Left kidney (tissue), 8 donors: ENCODE results near the gene RMND5B. TPM values are rescaled to one million over a fixed set of nuclear protein-coding genes. Genes with fewer than 3 reads are reported as not detected.
"Not testable (repeated sequence)": the region's sequence is repeated elsewhere in the genome, so short reads cannot be mapped to it uniquely, and the experiment has no call there.

Source experiments
- DNase-seq: peaks from one replicate; pipeline ENCODE4 v3.0.0-alpha.2; 2013
- long read RNA-seq, 8 donors: transcript quantifications; one replicate each; lab custom pipeline, GENCODE V29; 2026
- polyA plus RNA-seq: library from polyadenylated mRNA; unstranded; fragments of 120-200 nt; gene quantifications from one replicate; pipeline ENCODE4 v1.2.1, GENCODE V29; 2013; ENCODE audit not compliant: insufficient read length

RMND5B gene, protein sequence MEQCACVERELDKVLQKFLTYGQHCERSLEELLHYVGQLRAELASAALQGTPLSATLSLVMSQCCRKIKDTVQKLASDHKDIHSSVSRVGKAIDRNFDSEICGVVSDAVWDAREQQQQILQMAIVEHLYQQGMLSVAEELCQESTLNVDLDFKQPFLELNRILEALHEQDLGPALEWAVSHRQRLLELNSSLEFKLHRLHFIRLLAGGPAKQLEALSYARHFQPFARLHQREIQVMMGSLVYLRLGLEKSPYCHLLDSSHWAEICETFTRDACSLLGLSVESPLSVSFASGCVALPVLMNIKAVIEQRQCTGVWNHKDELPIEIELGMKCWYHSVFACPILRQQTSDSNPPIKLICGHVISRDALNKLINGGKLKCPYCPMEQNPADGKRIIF
- polyA plus RNA-seq, result 30.6 TPM
- long read RNA-seq, donor 1, transcript RMND5B-201 (11 exons, 1,929 nt), result major isoform, 7 of 341 reads
- long read RNA-seq, donor 1, partial matches to known transcripts, result 32 of 341 reads
- long read RNA-seq, donor 1, other reads (novel, unspliced or antisense), result 298 of 341 reads
- long read RNA-seq, donor 2, partial matches to known transcripts, result 262 of 282 reads
- long read RNA-seq, donor 2, other reads (novel, unspliced or antisense), result 16 of 282 reads
- long read RNA-seq, donor 3, transcript RMND5B-201 (11 exons, 1,929 nt), result major isoform, 5 of 238 reads
- long read RNA-seq, donor 3, partial matches to known transcripts, result 11 of 238 reads
- long read RNA-seq, donor 3, other reads (novel, unspliced or antisense), result 220 of 238 reads
- long read RNA-seq, donor 4, partial matches to known transcripts, result 23 of 78 reads
- long read RNA-seq, donor 4, other reads (novel, unspliced or antisense), result 55 of 78 reads
- long read RNA-seq, donor 5, transcript RMND5B-201 (11 exons, 1,929 nt), result major isoform, 5 of 501 reads
- long read RNA-seq, donor 5, partial matches to known transcripts, result 458 of 501 reads
- long read RNA-seq, donor 5, other reads (novel, unspliced or antisense), result 36 of 501 reads
- long read RNA-seq, donor 6, partial matches to known transcripts, result 333 of 352 reads
- long read RNA-seq, donor 6, other reads (novel, unspliced or antisense), result 14 of 352 reads
- long read RNA-seq, donor 7, transcript RMND5B-201 (11 exons, 1,929 nt), result major isoform, 5 of 416 reads
- long read RNA-seq, donor 7, partial matches to known transcripts, result 395 of 416 reads
- long read RNA-seq, donor 7, other reads (novel, unspliced or antisense), result 12 of 416 reads
- long read RNA-seq, donor 8, partial matches to known transcripts, result 0 of 2 reads
- long read RNA-seq, donor 8, other reads (novel, unspliced or antisense), result 0 of 2 reads

- DNase-seq, result peak; percentile 81
Measured at GRCh38 chr5:178130576-178131445, at the start of gene RMND5B. TSS of gene RMND5B (plus strand) at chr5:178131014. CDS start at chr5:178138120, 7,106 bp downstream.

GRCh38 chr5:178081571-178082243, 49.1 kb upstream of the RMND5B start:
- DNase-seq, result no peak

DNA sequence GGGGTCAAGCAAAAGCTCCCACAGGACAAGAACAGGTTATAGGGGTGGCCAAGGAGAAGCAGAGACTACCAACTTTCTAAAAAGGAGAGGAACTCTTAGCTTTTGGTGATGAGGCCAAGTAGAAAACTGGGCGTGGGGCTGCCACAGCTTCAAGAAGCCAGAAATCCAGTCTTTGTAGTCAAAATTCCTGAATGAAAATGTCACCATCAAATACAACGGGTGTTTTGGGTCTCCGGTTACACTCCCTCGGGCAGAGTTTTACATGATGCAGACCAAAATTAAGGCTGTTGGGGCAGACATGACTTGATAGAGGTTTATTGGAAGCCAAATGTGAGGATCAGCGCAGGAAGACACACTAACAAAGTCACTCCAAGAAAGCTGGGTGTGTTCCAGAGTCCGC, 46.9 kb upstream of the RMND5B start:
- no peak for DNase-seq

GRCh38 chr5:178085316-178085715, 45.5 kb upstream of the RMND5B start:
- DNase-seq, result no peak

DNA sequence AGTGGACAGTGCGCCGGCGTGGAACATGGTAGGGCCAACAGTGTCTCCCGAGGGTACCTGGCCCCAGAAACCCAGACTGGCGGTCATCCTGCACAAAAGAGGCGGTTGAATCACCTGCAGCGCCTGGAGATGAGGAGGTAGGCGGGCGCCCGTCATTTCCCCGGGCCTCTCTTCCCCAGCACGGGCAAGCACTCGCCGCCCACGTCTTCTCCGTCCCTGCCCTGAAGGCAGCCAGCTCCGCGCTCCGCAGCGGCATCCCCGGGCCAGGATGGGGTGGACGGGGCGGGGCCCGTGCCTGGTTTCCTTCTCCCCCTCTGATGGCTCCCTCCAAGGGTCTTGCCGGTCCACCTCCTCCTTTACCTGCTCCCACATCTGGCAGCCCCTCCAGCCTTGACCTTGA, 44.5 kb upstream of the RMND5B start:
- DNase-seq, result no peak

DNA sequence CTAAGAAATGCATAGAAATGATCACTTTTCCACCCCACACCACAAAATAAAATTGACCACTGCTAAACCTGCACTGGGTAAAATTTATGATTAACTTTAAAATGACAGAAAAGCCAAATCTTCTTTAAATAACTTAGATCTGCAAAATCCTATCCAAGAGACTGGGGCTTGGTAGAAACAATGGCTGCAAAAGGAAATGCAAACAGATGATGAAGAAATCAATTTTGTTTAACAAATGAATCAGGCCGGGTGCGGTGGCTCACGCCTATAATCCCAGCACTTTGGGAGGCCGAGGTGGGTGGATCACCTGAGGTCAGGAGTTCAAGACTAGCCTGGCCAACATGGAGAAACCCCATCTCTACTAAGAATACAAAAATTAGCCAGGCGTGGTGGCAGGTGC, 43.6 kb upstream of the RMND5B start:
- not testable (repeated sequence) for DNase-seq

- DNase-seq, result no peak
Measured at GRCh38 chr5:178090856-178091255, 40.0 kb upstream of the RMND5B start.

- no peak for DNase-seq
Measured at GRCh38 chr5:178093134-178093533, 37.7 kb upstream of the RMND5B start.

GRCh38 chr5:178094345-178094744, 36.5 kb upstream of the RMND5B start:
- no peak for DNase-seq

DNA sequence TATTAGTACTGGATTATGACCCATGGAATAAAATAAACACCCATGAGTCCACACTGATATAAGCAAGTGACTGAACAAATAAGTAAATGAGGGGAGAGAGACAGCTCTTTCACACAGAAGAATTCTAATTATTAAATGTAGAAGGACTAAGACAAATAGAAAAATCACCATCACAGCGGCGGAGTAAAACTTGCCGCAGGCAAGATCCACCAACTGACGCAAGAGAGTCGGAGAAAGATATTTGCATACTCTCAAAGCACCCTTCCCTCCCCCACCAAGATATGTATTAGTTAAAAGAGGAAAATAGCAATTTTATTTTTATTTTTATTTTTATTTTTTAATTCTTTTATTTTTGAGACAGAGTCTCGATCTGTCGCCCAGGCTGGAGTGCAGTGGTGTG, 32.1 kb upstream of the RMND5B start:
- DNase-seq, result no peak

DNA sequence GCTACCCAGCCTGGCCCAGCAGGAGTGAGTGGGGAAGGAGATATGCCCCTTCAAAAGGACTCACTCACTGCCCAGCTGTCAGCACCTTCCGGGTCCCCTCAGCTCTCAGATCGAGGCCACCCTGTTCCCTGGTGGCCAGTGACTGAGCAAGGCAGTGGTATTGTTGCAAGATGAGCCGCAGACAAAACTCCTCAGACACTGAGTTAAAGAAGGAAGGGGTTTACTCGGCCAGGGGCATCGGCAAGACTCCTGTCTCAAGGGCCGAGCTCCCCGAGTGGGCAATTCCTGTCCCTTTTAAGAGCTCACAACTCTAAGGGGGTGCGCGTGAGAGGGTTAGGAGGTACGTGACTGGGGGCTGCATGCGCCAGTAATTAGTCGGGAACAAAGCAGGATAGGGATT, 27.2 kb upstream of the RMND5B start:
- DNase-seq, result no peak

DNA sequence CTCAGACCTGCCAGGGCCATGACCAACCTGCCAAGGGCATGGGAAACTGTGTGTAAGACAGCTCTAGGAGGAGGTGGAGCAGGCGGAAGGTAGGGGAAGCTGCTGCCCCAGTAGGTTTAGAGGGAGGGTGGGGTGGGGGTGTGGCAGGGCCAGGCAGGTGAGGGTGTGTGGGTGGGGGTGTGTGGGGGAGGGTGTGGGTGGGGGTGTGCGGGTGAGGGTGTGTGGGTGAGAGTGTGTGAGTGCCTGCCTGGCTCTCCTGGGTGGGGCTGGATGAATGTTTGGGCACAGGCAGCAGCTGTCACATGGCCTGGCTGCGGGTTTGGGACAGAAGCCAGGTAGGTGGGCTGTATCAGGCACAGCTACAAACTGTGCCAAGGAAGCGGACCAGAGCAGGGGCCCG, 26.3 kb upstream of the RMND5B start:
- no peak for DNase-seq

DNA sequence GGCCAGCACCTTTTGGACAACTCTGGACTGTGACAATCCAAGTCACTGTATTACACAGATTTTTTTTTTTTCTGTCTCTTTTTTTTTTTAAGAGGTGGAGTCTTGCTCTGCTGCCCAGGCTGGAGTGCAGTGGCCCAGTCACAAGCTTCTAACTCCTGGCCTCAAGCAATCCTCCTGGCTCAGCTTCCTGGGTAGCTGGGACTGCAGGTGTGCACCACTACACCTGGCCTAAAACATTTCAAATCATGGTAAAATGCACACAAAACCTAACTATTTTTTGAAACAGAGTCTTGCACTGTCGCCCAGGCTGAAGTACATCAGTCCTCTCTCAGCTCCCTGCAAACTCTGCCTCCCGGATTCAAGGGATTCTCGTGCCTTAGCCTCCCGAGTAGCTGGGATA, 24.7 kb upstream of the RMND5B start:
- DNase-seq, result no peak

DNA sequence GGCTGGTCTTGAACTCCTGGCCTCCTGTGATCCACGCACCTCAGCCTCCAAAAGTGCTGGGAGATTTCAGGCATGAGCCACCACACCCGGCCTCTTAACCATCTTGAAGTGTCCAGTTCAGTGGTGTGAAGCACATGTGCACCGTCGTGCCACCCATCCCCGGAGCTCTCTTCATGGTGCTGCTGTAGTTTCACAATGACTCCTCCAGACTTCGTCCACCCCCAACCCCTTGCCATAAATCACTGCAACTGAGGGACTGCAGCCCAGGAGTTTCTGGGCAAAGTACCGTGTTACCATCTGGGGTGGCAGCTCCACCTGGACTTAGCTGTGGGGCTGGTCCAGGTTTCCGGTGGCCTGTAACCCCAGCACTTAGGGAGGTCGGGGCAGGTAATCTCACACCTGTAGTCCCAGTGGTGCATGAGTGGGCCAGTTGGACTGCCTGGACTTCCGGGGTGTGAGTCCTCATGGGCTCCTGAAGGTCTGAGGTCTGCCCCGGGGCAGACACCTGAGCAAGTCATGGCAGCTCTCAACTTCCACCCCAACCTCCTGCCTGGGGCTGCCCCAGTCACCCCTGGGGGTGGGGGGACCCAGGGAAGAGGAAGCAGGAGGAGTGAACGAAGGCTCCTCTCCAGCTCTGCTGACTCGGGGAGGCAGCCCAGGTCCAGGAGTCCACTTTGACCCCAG, 24.1 kb upstream of the RMND5B start:
- DNase-seq, result no peak

- DNase-seq, result no peak
Measured at GRCh38 chr5:178107756-178108310, 23.0 kb upstream of the RMND5B start.

GRCh38 chr5:178108446-178108845, 22.4 kb upstream of the RMND5B start:
- DNase-seq, result no peak

DNA sequence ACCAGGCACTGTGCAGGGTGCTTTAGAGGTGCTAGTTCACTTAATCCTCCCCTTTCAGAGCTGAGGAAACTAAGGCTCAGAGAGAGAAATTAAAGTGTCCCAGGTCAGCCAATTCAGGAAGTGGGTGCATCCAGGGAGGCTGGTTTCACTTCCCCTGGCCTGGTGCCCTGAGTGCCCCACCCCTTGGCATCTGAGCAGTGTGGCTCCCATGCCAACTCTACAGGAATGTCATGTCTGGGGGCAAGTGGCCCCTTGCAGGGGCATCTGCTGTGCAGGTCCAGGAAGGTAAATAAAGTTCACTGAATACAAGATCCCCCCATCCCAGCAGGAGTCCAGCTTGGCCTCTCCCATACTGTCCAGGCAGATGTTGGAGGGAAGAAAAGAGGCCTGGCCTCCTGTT, 21.8 kb upstream of the RMND5B start:
- DNase-seq, result no peak

GRCh38 chr5:178110511-178110910, 20.3 kb upstream of the RMND5B start:
- no peak for DNase-seq

DNA sequence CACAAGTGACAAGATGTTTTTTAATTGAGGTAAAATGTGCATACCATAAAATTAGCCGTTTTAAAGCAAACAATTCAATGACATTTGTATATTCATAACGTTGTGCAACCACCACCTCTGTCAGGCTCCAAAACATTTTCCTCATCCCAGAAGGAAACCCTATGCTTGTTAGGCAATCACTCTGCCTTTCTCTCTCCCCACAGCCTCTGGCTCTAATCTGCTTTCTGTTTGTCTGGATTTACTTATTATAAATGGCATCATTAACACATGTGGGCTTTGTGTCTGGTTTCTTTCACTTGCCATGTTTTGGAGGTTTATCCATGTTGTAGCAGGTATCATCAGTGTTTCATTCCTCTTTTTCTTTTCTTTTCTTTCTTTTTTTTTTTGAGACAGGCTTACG, 18.9 kb upstream of the RMND5B start:
- DNase-seq, result no peak

DNA sequence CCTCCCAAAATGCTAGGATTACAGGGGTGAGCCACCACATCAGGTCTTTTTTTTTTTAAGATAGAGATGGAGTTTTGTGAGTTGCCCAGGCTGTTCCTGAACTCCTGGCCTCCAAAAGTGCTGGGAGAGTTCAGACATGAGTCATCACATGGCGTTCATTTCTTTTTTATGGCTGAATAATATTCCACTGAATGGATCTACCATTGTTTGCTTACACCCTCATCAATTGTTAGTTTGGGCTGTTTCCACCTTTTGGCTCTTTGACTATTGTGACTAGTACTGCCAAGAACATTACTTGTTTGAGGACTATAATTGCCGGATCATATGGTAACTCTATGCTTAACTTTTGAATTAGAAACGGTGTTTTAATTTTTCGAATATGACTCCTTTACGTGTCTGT, 18.3 kb upstream of the RMND5B start:
- DNase-seq, result no peak
